SH-SY5Y (cell line): Measurements from ENCODE around the gene ZC3H18.

Experiments used
- GATA2 ChIP-seq: IDR thresholded peaks from 2 replicates; pipeline ENCODE4 v1.6.1; 2011; ENCODE audit warnings: mild to moderate bottlenecking, low read depth, low read length
- GATA3 ChIP-seq: IDR thresholded peaks from 2 replicates; pipeline ENCODE4 v1.6.1; 2011; ENCODE audit warnings: low read depth, mild to moderate bottlenecking, low read length, moderate library complexity

GRCh38 chr16:88537859-88538258, 32.3 kb upstream of the ZC3H18 start:
- TF ChIP-seq GATA2: no peak
- no peak for TF ChIP-seq GATA3
